Esophagus muscularis mucosa (tissue), 4 donors: ENCODE results near the gene TRPM3.

ENCODE experiments used
- CTCF ChIP-seq, 3 experiments: fragments of 200-600 bp in 2 of 3; fragments of 450-650 bp in 1 of 3; sonication (generic) in 2 of 3; IDR thresholded peaks; one replicate each; pipeline ENCODE4 v1.5.1; 2017 to 2019; ENCODE audit warnings: antibody characterized with exemption in 3 of 3, mild to moderate bottlenecking in 2 of 3, moderate library complexity in 1 of 3
- EP300 ChIP-seq: sonication (generic); formaldehyde crosslinking; IDR thresholded peaks from one replicate; pipeline ENCODE4 v1.6.1; 2017; ENCODE audit warnings: antibody characterized with exemption
- POLR2A ChIP-seq: fragments of 450-650 bp; IDR thresholded peaks from one replicate; pipeline ENCODE4 v1.6.1; 2017; ENCODE audit warnings: antibody characterized with exemption, moderate library complexity, mild to moderate bottlenecking, low read depth
- POLR2AphosphoS5 ChIP-seq, 2 donors: sonication (generic); formaldehyde crosslinking; IDR thresholded peaks; one replicate each; pipeline ENCODE4 v1.6.1; 2017; ENCODE audit warnings: antibody characterized with exemption in 2 of 2

- TF ChIP-seq CTCF (IDR thresholded peaks at IDR 0.05): no peak
- no peak for TF ChIP-seq POLR2AphosphoS5 (IDR thresholded peaks at IDR 0.05)
- no peak for TF ChIP-seq POLR2A
- TF ChIP-seq EP300: no peak
Observed at GRCh38 chr9:71144495-71144894, 23.1 kb upstream of the TRPM3 start.
